ENCODE results near the gene CCDC150. TPM values are rescaled to one million over a fixed set of nuclear protein-coding genes. Genes with fewer than 3 reads are reported as not detected.
"Not testable (repeated sequence)": the region's sequence is repeated elsewhere in the genome, so short reads cannot be mapped to it uniquely, and the experiment has no call there.

CCDC150 gene
- total RNA-seq, 1 donor from 2014 or later, result 17.8 TPM

DNA sequence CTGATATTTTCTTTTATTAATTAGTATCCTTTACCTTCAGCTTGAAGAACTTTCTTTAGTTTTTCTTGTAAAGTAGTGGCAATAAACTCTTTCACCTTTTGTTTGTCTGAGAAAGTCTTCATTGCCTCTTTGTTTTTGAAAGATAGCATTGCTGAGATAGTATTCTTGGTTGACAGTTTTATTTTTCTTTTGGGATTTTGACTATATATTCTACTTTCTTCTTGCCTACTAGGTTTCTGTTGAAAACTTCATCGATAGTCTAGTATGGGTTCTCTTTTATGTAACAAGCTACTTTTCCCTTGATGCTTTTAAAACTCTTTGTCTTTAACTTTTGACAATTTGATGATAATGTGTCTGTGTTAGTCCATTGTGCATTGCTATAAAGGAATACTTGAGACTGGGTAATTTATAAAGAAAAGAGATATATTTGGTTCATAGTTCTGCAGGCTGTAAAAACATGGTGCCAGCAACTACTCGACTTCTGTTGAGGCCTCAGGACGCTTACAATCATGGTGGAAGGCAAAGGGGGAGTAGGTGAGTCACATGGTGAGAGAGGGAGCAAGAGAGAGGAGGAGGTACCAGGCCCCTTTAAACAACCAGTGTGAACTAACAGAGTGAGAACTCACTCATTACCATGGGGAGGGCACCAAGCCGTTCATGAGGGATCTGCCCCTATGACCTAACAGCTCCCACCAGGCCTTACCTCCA lies 12.0 kb downstream of the CCDC150 start:
- intact Hi-C loops (cut with micrococcal nuclease), result no loop called here
- H3K27me3 Mint-ChIP-seq (ENCODE audit: low read depth), result no peaks in the 10 kb centered on the region
- peaks cover 50% of the 10 kb centered on the region for H3K36me3 Mint-ChIP-seq (ENCODE audit: low read depth)
- DNase-seq (ENCODE audit: low spot score), result no peak
- no peak overlapping the region for H3K4me3 Mint-ChIP-seq (ENCODE audit: low read depth)
- no peak overlapping the region for H3K27ac Mint-ChIP-seq
- H3K4me1 Mint-ChIP-seq (ENCODE audit: low read depth), result no peaks in the 10 kb centered on the region
- peaks cover 58% of the 10 kb centered on the region for H3K9me3 Mint-ChIP-seq

DNA sequence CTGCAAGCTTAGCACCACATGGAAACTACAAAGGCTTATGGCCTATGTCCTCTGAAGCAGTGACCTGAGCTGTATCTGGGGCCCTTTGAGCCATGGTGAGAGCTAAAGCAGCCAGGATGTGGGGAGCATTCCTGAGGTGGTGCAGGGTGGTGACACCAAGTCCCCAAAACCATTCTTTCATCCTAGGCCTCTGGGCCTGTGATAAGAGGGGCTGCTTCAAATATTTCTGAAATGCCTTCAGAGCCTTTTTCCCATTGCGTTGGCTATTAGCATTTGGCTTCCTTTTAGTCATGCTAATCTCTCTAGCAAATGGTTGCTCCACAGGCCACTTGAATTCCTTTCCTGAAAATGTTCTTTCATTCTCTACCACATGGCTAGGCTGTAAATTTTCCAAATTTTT lies 13.4 kb downstream of the CCDC150 start:
- Mint-ChIP-seq H3K4me3 (ENCODE audit: low read depth) (no peak overlapping the region), H3K4me1 (ENCODE audit: low read depth) (no peaks in the 10 kb centered on the region), H3K9me3 (peaks cover 58% of the 10 kb centered on the region), H3K36me3 (ENCODE audit: low read depth) (peaks cover 57% of the 10 kb centered on the region), H3K27me3 (ENCODE audit: low read depth) (no peaks in the 10 kb centered on the region), H3K27ac (no peak overlapping the region)
- DNase-seq (ENCODE audit: low spot score), result no peak
- intact Hi-C loops (cut with micrococcal nuclease), result no loop called here

DNA sequence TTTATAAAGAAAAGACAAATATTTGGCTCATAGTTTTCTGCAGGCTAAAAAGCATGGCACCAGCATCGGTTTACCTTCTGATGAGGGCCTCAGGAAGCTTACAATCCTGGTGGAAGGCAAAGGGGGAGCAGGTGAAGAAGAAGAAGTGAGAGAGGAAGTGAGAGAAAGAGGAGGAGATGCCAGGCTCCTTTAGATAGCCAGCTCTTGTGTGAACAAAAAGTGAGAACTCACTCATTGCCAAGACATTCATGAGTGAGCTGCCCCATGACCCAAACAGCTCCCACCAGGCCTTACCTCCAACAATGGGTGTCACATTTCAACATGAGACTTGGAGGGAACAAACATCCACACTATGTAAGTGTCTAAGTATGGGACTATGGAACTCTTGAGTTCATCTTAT lies 14.3 kb downstream of the CCDC150 start:
- no peaks in the 10 kb centered on the region for H3K27me3 Mint-ChIP-seq (ENCODE audit: low read depth)
- intact Hi-C loops (cut with micrococcal nuclease), result no loop called here
- H3K9me3 Mint-ChIP-seq, result peaks cover 53% of the 10 kb centered on the region
- H3K4me1 Mint-ChIP-seq (ENCODE audit: low read depth), result no peaks in the 10 kb centered on the region
- DNase-seq (ENCODE audit: low spot score), result no peak
- no peak overlapping the region for H3K4me3 Mint-ChIP-seq (ENCODE audit: low read depth)
- no peak overlapping the region for H3K27ac Mint-ChIP-seq
- H3K36me3 Mint-ChIP-seq (ENCODE audit: low read depth), result peaks cover 54% of the 10 kb centered on the region

DNA sequence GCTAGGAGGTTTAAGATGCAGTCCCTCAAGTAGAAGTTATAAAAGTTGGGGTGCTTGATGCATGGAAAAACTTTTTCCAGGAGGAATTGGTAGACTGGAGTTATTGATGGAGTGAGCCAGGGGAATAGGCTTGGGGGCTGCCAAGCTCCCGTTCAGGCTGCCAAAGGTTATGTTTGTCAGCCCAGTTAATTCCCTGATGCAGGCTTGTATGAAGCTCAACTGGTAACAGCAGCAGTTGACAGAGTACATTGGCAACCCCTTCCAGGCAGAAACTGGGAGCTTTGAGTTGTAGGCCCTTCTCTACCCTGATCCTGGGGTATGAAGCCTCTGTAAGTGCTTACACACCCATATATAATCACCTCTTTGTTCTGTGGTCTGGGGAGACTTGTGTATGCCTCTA lies 16.2 kb downstream of the CCDC150 start:
- intact Hi-C loops (cut with micrococcal nuclease), result no loop called here
- H3K27me3 Mint-ChIP-seq (ENCODE audit: low read depth), result no peaks in the 10 kb centered on the region
- peaks cover 52% of the 10 kb centered on the region for H3K36me3 Mint-ChIP-seq (ENCODE audit: low read depth)
- H3K9me3 Mint-ChIP-seq, result peaks cover 35% of the 10 kb centered on the region
- no peak overlapping the region for H3K4me3 Mint-ChIP-seq (ENCODE audit: low read depth)
- H3K27ac Mint-ChIP-seq, result no peak overlapping the region
- H3K4me1 Mint-ChIP-seq (ENCODE audit: low read depth), result no peaks in the 10 kb centered on the region
- DNase-seq (ENCODE audit: low spot score), result no peak

DNA sequence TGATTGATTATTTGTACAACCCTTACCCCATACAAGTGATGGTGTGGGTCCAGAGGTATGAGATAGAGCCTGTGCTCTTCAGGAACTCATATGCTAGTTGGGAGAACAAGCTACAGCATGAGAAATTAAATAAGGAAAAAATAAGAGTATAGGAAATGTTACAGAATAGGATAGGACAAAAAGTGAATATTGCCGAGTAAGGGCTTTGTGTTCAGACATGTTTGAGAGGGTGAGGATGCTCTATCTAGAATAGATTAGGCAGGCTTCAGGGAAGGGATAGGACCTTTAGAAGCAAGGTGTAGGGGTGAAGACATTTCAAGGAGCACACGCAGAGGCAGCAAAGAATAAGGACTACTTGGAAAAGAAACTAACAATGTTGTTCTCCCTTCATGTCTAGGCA lies 17.8 kb downstream of the CCDC150 start:
- H3K27ac Mint-ChIP-seq, result no peak overlapping the region
- H3K9me3 Mint-ChIP-seq, result peaks cover 20% of the 10 kb centered on the region
- H3K36me3 Mint-ChIP-seq (ENCODE audit: low read depth), result peaks cover 38% of the 10 kb centered on the region
- no peaks in the 10 kb centered on the region for H3K4me1 Mint-ChIP-seq (ENCODE audit: low read depth)
- H3K27me3 Mint-ChIP-seq (ENCODE audit: low read depth), result no peaks in the 10 kb centered on the region
- no peak overlapping the region for H3K4me3 Mint-ChIP-seq (ENCODE audit: low read depth)
- no peak for DNase-seq (ENCODE audit: low spot score)
- intact Hi-C loops (cut with micrococcal nuclease), result no loop called here

DNA sequence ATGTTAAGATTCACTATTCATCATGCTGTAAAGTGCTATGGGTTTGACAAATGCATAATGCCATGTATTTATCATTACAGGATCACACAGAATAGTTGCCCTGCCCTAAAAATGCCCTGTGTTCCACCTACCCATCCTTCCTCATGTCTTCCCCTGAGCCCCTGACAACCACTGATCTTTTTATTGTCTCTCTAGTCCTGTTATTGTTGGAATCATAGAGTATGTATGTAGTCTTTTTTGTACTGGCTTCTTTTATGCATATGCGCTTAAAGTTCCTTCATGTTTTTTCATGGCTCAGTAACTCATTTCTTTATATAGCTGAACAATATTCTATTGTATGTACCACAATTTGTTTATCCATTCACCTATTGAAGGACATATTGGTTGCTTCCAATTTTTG lies 20.3 kb downstream of the CCDC150 start:
- intact Hi-C loops (cut with micrococcal nuclease), result no loop called here
- H3K36me3 Mint-ChIP-seq (ENCODE audit: low read depth), result peaks cover 21% of the 10 kb centered on the region
- no peaks in the 10 kb centered on the region for H3K27me3 Mint-ChIP-seq (ENCODE audit: low read depth)
- no peaks in the 10 kb centered on the region for H3K4me1 Mint-ChIP-seq (ENCODE audit: low read depth)
- no peak overlapping the region for H3K27ac Mint-ChIP-seq
- no peaks in the 10 kb centered on the region for H3K9me3 Mint-ChIP-seq
- DNase-seq (ENCODE audit: low spot score), result no peak
- no peak overlapping the region for H3K4me3 Mint-ChIP-seq (ENCODE audit: low read depth)

DNA sequence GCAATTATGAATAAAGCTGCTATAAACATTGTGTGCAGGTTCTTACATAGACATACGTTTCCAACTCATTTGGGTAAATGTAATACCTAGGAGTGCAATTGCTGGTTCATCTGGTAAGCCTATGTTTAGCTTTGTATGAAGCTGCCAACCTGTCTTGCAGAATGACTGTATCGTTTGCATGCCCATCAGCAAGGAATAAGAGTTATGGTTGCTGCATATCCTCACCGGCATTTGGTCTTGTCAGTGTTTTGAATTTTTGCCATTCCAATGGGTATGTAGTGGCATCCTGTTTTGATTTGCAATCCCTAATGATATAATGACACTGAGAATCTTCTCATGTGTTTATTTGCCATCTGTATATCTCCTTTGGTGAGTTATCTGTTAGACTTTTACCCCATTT lies 20.7 kb downstream of the CCDC150 start:
- DNase-seq (ENCODE audit: low spot score), result no peak
- H3K9me3 Mint-ChIP-seq, result no peaks in the 10 kb centered on the region
- H3K4me3 Mint-ChIP-seq (ENCODE audit: low read depth), result no peak overlapping the region
- no peaks in the 10 kb centered on the region for H3K27me3 Mint-ChIP-seq (ENCODE audit: low read depth)
- H3K4me1 Mint-ChIP-seq (ENCODE audit: low read depth), result peaks cover 2% of the 10 kb centered on the region
- H3K36me3 Mint-ChIP-seq (ENCODE audit: low read depth), result peaks cover 23% of the 10 kb centered on the region
- intact Hi-C loops (cut with micrococcal nuclease), result no loop called here
- H3K27ac Mint-ChIP-seq, result no peak overlapping the region

DNA sequence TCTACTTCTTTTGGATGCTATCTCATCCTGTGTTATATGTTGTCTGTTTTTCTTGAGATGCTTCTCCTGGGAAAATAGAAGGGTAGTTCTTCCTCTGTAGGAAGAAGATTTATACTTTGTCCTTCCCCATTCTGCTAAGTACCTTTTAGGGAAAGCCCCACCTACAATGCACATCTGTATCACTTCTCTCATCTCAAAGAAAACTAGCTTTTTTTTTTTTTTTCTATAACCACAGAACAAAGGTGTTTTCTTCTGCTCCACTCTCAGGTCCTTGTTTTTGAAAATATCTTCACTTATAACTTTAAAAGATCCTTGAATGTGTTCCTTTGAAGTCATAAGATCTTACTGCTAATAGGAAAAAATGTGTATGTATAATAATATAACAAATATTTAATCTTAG lies 30.8 kb downstream of the CCDC150 start:
- Mint-ChIP-seq H3K4me3 (ENCODE audit: low read depth) (no peak overlapping the region), H3K4me1 (ENCODE audit: low read depth) (peaks cover 1% of the 10 kb centered on the region), H3K27me3 (ENCODE audit: low read depth) (no peaks in the 10 kb centered on the region), H3K27ac (no peak overlapping the region), H3K36me3 (ENCODE audit: low read depth) (peaks cover 5% of the 10 kb centered on the region), H3K9me3 (no peaks in the 10 kb centered on the region)
- no peak for DNase-seq (ENCODE audit: low spot score)
- intact Hi-C loops (cut with micrococcal nuclease), result no loop called here

DNA sequence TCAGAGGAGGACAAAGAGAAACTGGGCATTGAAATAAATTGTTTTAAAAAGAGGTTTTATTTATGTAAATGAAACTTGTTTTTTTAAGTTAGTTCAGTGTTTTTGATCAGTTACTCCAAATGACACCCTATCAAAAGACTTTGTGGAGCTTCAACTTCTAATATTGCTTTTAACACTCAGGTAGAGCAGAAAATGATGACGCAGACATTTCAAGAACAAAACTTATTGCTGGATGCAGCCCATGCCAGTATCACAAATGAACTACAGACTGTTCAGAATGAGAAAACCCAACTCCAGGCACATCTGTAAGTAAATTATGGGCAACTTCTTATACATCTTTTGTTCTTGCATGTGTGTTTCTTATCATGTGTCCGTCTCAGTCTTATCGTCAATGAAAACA lies 36.4 kb downstream of the CCDC150 start:
- intact Hi-C loops (cut with micrococcal nuclease), result no loop called here
- no peaks in the 10 kb centered on the region for H3K36me3 Mint-ChIP-seq (ENCODE audit: low read depth)

DNA sequence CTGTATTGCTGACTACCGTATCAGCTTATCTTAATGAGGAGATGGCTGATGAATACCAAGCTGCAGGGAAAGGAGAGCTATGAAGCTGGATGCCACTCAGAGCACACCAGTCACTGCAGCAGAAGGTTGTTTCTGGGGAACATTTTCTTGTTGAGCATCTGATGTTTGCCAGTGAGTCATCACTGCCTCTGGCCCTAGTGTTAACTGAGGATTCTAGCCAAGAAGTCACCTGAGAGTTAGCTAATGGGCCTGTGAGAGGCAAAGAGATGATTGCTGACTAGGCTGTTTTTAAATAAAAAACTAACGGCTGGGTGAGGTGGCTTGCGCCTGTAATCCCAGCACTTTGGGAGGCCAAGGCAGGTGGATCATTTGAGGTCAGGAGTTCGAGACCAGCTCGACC lies 37.9 kb downstream of the CCDC150 start:
- no peak overlapping the region for H3K27ac Mint-ChIP-seq
- H3K4me1 Mint-ChIP-seq (ENCODE audit: low read depth), result no peaks in the 10 kb centered on the region

More for the DNA sequence above, 36.4 kb downstream of the CCDC150 start:
- Mint-ChIP-seq H3K4me3 (ENCODE audit: low read depth) (no peak overlapping the region), H3K27ac (no peak overlapping the region), H3K27me3 (ENCODE audit: low read depth) (no peaks in the 10 kb centered on the region), H3K9me3 (no peaks in the 10 kb centered on the region), H3K4me1 (ENCODE audit: low read depth) (no peaks in the 10 kb centered on the region)
- DNase-seq (ENCODE audit: low spot score), result no peak

DNA sequence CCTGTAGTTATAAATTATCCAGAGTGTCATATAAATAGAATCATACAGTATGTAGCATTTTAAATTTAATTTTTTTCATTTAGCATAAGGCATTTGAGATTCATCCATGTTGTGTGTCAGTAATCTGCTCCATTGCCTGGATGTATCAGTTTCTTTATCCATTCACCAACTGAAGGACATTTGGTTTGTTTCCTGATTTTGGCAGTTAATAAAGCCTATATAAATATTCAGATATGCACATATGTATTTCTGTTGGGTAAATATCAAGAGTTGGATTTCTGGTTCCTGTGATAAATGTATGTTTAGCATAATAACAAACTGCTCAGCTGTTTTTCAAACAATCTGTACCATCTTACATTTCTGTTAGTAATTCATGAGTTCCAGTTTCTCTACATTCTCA lies 39.9 kb downstream of the CCDC150 start:
- H3K36me3 Mint-ChIP-seq (ENCODE audit: low read depth), result peaks cover 3% of the 10 kb centered on the region
- H3K4me1 Mint-ChIP-seq (ENCODE audit: low read depth), result no peaks in the 10 kb centered on the region
- no peak overlapping the region for H3K4me3 Mint-ChIP-seq (ENCODE audit: low read depth)
- intact Hi-C loops (cut with micrococcal nuclease), result no loop called here
- no peak for DNase-seq (ENCODE audit: low spot score)
- H3K27ac Mint-ChIP-seq, result no peak overlapping the region
- H3K27me3 Mint-ChIP-seq (ENCODE audit: low read depth), result no peaks in the 10 kb centered on the region
- peaks cover 8% of the 10 kb centered on the region for H3K9me3 Mint-ChIP-seq

More for the DNA sequence above, 37.9 kb downstream of the CCDC150 start:
- Mint-ChIP-seq H3K36me3 (ENCODE audit: low read depth) (no peaks in the 10 kb centered on the region), H3K27me3 (ENCODE audit: low read depth) (no peaks in the 10 kb centered on the region), H3K4me3 (ENCODE audit: low read depth) (no peak overlapping the region), H3K9me3 (no peaks in the 10 kb centered on the region)
- no peak for DNase-seq (ENCODE audit: low spot score)
- intact Hi-C loops (cut with micrococcal nuclease), result no loop called here

DNA sequence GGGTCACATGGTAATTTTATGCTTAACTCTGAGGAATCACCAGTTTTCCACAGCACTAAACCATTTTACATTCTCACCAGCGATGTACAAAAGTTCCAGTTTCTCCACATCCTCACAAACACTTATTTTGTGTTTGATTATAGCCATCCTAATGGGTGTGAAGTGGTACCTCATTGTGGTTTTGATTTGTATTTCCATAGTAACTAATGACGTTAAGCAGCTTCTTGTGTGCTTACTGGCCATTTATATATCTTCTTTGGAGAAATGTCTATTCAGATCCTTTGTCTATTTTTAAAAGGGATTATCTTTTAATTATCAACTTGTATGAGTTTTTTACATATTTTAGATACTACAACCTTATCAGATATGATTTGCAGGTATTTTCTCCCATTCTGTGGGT lies 42.0 kb downstream of the CCDC150 start:
- peaks cover 14% of the 10 kb centered on the region for H3K9me3 Mint-ChIP-seq
- no peaks in the 10 kb centered on the region for H3K4me1 Mint-ChIP-seq (ENCODE audit: low read depth)
- no peak overlapping the region for H3K27ac Mint-ChIP-seq
- no peaks in the 10 kb centered on the region for H3K27me3 Mint-ChIP-seq (ENCODE audit: low read depth)
- H3K4me3 Mint-ChIP-seq (ENCODE audit: low read depth), result no peak overlapping the region
- H3K36me3 Mint-ChIP-seq (ENCODE audit: low read depth), result peaks cover 3% of the 10 kb centered on the region
- DNase-seq (ENCODE audit: low spot score), result no peak
- intact Hi-C loops (cut with micrococcal nuclease), result no loop called here

DNA sequence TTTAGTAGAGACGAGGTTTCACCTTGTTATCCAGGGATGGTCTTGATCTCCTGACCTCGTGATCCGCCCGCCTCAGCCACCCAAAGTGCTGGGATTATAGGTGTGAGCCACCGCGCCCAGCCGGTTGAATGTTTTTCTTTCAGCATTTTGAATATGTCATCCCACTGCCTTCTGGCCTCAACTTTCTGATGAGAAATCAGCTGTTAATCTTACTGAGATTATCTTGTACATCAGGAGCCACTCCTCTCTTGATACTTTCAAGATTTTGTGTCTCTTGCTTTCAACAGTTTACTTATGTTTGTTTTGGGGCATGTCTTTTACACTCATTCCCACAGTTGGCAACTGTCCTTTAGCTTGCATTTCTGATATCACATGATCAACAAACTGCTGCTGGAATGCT lies 46.3 kb downstream of the CCDC150 start:
- no peak overlapping the region for H3K27ac Mint-ChIP-seq
- no peak overlapping the region for H3K4me3 Mint-ChIP-seq (ENCODE audit: low read depth)
- peaks cover 12% of the 10 kb centered on the region for H3K36me3 Mint-ChIP-seq (ENCODE audit: low read depth)
- peaks cover 29% of the 10 kb centered on the region for H3K9me3 Mint-ChIP-seq
- no peaks in the 10 kb centered on the region for H3K27me3 Mint-ChIP-seq (ENCODE audit: low read depth)
- intact Hi-C loops (cut with micrococcal nuclease), result no loop called here
- DNase-seq (ENCODE audit: low spot score), result no peak
- no peaks in the 10 kb centered on the region for H3K4me1 Mint-ChIP-seq (ENCODE audit: low read depth)

DNA sequence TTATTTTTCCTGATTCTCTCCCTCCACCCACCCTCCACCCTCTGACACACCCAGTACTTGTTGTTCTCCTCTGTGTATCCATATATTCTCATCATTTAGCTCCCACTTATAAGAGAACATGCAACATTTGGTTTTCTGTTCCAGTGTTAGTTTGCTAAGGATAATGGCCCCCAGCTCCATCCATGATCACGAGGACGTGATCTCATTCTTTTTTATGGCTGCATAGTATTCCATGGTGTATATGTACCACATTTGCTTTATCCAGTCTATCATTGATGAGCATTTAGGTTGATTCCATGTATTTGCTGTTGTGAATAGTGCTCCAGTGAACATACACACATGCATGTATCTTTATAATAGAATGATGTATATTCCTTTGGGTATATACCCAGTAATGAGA lies 47.2 kb downstream of the CCDC150 start:
- intact Hi-C loops (cut with micrococcal nuclease); H3K4me1 Mint-ChIP-seq (ENCODE audit: low read depth); H3K27me3 Mint-ChIP-seq (ENCODE audit: low read depth): not testable (repeated sequence)

More for the DNA sequence above, 47.2 kb downstream of the CCDC150 start:
- not testable (repeated sequence) for H3K27ac Mint-ChIP-seq; DNase-seq (ENCODE audit: low spot score); H3K4me3 Mint-ChIP-seq (ENCODE audit: low read depth)
- Mint-ChIP-seq H3K36me3 (ENCODE audit: low read depth) (peaks cover 12% of the 10 kb centered on the region), H3K9me3 (peaks cover 29% of the 10 kb centered on the region)
